ENCODE data around the gene ACCSL.

Gene ACCSL

DNA sequence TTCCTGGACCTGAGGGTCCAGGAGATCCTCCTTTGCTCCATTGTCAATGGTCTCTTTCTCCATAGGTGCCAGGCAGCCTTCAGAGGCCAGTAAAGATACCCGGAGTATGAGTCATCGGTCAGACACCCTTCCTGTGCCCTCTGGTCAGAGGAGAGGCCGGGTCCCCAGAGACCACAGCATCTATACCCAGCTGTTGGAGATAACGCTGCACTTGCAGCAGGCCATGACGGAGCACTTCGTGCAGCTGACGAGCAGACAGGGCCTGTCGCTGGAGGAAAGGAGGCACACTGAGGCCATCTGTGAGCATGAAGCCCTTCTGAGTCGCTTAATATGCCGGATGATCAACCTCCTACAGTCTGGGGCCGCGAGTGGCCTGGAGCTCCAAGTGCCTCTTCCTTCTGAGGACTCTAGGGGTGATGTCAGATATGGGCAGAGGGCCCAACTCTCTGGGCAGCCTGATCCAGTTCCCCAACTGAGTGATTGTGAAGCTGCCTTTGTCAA, at the start of gene ACCSL:
TSS of gene ACCSL (plus strand) at position 51 of the 501 bp plus-strand sequence. CDS start at position 107, 56 bp downstream.
- DNase-seq, result no peak

DNA sequence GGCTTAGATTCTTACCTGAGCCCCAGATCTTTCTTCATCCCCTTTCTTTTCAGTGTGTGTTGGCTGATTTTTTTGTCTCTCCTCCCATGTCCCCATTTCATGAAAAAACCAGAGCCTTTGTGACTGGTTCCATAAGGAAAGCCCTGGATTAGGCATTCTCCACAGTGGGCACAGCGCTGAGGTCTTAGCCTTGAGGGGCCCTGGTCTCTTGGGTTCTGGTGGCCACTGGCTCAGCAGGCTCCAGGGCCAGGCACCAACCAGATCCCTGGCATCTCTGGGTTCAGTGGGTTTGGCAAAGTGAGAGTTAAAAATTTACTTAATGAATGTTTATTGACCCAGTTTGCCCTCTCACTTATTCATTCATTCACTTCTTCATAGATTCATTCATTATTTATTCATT, 49.5 kb upstream of the ACCSL start:
- no peak for DNase-seq

DNA sequence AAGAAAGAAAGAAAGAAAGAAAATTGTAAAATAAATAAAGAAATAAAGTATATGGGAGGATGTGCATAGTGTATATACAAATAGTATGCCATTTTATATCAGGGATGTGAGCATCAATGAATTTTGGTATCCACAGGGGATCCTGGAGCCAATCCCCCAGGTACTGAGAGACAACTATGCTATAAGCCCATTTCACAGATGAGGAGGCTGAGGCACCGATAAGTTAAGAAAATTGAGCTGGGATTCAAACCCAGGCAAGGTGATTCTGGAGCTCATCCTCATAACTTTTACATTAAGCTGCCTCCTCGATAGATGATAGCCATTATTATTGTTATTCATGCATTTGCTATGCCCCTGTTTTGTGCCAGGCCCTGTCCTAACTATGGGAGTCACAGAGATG, 47.0 kb upstream of the ACCSL start:
- no peak for DNase-seq

DNA sequence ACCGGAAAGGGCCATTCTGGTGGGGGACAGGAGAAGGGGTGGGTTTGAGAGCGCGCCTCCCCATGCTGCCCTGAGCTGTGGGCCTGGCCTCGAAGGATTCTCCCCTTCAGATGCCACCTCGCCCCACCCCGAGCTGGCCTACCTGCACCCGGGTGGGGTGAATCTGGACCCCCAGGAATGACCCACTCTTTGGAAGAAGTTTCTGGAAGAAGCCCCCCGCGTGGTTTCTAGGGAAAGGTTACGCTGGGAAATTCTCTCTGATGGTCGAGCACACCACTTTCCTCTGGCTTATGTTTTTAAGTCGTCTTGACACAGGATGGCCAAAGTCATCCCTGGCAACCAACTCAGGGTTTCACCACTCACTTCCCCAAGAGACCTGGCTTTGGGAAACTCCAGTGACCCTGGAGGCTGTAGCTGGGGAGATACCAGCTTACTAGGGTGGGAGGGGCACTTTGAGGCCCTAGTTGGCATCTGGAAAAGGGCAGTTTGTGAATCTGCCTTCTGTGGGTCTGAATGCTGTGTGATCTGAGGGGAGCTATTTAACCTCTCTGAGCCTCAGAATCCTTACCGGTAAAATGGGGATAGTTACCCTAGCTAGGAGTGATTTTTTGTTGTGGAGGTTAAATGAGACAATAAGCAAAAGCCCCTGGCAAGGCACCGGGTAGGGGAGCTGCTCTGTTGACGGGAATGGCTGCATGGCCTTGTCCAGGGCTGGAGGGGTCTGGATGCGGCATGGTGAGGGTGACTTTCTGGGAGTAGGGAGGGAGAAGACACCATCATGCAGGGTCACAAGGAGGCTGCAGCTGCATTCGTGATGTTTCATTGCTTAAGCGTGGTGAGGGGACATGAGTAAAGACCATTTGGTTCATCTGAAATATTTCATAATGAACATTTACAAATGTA, 45.3 kb upstream of the ACCSL start:
- no peak for DNase-seq

DNA sequence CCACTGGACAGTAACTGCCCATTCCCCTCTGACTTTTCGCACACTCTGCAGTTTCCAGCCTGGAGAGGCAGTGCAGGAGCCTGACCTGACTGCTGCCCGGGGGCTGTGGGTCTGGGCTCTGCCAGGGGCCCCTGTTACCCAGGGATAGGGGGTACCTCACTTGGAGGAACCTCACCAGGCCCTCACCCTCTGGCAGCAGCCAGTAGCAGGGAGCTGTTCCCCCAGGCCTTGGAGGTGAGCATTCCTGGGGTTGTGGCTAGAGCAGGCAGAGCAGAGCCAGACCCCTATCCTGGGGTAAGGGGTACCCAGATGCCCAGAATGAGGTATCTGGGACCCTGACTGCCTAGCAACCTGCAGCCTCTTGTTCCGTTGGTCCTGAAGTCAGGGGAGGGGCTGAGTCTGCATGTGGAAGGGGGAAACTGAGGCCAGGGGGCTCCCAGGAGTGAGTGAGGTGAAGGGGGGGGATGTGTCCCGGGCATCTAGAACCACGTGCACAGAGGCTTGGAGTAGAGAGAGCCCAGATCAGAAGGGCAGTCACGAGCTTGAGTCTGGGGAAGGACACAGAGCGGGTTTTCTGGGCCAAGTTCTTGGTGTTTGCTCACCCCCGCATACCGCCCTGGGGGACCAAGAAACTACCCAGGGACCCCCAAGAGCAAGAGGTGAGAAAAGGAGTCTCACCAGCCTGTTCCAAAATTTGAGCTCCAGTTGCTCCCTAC, 43.9 kb upstream of the ACCSL start:
- no peak for DNase-seq

DNA sequence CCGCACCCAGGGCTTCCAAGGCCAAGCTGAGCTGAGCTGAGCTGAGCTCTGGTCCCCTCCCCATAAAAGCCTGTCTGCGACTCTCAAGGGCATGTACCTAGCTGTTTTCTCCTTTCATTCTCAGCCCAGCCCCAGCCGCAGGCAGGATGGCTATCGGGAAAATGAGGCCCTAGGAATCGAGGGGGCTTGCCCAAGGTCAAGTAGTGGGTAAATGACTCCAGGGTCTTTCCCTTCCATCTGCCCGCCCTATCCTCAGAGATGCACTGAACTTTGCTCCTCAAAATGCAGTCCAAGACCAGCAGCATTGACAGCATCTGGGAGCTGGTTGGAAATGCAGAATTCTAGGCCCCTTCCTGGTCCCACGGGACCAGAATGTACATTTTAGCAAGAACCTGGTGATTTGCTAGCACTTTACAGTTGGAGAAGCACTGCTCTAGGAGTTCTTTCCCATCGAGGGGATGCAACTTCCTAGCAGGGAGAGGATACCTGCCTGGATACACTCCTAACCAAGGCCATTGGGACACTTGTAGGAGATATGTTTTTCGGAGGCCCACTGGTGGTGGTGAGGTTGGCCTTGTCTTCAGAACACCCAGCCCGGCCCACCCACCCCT, 43.2 kb upstream of the ACCSL start:
- DNase-seq, result no peak

DNA sequence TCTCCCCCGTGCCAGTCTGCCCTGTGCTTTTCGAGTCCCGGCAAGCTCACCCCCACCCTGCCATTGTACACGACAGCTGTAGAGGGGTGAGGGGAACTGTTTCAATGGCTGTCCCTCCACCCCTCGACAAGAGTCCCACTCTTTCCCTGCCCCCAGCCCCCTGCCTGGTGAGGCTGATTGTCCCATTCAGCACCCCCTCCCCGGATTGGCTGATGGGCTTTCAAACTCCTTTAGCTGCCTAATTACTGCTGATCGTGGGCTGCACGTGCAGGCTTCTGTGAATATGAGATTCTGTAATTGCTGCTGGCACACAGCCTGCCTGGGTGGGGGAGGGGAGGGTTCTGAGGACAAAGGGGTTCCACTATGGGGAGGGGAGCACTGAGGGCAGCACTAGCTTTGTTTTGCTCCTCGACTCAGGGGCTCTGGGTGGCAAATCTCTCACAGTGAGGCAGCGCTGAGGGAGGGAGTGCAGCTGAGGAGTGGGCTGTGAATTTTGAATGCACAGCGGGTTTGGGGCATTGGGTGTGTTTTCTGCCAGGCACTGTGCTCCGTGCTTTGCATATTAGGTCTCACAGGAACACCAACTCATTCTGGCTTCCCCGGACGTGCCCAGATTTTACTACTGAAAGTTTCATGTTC, 42.6 kb upstream of the ACCSL start:
- no peak for DNase-seq

DNA sequence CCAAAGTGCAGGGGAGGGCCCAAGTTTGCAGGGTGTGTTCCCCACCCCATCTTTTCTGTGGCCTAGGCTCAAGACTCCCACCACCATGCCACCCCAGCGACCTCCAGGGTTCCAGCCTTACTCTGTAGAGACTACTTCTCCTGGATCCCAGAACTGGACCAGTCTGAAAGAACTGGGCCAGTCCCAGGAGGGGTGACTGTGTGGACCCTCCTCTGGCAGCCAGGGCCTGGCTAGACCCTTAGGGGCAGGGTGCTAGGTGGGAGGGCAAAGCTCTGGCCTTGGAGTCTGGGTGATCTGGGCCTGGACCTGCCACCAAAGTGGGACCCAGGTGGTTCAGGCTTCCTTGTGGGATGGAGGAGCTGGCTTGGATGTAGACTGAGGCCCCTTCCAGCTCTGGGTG, 41.8 kb upstream of the ACCSL start:
- DNase-seq, result no peak

DNA sequence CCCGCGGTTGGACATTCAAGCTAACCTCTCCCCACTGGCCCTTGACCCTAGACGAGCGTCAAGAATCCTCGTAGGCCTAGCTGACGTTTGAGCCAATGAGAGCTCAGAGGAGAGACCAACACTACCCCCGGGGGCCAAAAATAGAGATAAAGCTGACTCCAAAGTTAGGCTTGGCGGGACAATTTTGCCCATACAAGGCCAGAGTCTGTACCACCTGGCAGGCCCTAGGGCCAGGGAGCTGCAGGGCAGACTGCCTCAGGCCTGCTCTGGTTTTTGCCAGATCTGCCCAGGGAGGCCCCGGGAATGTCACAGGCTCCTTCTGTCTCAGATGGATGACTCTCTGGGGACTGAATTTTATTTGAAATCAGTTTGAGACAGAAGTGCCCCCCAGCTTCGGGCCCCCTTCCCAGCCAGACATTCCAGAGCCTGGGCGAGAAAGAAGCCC, 40.8 kb upstream of the ACCSL start:
- DNase-seq, result no peak

DNA sequence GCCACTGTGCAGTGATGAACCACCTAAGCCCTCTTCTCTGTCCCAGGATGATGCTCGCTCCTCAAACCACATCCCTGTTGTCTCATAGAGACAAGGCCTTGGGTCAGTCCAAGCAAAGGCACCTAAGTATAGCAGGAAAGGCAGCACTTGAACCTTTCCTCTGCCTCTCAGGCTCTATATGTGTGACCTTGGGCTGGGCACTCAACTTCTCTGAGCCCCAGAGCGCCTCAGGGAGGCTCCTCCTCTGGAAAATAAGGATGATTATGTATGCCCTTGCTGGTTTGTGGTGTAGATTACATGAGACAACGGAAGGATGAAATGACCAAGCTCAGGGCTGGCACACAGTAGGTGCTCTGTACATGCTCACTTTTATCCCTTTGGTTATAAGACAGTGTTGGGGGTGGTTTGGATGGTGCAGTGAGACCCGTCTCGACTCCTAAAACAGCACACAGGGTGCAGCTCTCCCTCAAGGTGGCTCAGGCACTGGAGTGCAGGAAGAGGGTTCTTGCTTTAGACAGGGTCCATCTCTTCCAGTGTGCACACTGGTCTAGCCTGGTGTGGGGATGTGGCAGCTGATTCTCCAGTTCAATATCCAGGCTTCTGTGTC, 40.2 kb upstream of the ACCSL start:
- DNase-seq, result no peak

DNA sequence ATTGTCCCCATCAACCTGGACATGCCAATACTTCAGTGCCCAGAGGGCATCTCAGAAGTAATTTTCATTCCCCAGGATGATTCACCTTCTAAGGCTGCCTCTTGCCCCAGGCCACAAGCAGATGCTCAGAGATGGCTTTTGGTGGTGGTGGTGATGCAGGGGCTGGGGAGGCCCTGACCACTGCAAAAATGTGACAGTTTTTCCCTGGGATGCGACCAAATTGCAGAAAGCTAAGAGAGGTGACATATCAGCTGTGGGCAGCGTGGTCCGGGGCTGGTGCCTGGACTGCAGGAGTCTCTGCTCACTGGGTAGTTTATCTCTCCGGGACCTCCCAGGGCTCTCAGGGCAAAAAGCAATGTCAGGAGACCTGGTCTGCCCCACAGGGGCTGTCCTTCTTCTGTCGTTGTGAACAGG, 39.7 kb upstream of the ACCSL start:
- no peak for DNase-seq

DNA sequence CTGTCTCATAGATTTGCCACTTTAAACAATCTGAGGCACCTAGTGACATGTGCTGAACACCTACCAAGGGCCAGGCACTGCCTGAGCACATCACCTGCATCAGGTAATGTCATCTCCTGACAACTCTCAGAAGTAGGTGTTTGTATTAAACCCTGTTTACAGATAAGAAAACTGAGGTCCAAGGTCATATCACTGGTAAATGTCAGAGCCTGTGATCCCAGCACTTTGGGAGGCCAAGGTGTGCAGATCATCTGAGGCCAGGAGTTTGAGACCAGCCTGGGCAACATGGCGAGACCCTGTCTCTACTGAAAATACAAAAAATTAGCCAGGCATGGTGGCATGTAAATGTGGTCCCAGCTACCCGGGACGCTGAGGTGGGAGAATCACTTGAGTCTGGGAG, 39.1 kb upstream of the ACCSL start:
- DNase-seq, result no peak

DNA sequence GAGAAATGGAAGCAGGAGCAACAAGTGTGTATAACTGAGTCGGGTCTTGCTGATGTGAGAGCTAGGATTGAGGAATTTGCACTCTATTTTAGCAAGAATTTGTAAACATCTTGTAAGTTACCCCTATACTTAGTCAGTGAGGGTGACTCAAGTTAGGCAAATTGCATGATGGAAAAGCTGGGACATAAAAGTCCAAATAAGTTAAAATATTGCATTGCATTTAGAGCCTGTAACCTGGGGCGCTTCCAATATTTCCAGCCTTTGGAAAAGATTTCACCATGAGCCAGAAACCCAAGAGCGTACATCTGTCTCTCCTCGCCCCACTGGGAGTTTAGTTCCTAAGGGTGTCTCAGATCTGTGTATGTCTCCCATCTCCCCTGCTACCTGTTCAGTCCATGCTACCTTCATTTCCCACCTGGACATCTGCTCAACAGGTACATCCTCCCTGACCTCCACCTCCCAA, 37.0 kb upstream of the ACCSL start:
- DNase-seq, result no peak

DNA sequence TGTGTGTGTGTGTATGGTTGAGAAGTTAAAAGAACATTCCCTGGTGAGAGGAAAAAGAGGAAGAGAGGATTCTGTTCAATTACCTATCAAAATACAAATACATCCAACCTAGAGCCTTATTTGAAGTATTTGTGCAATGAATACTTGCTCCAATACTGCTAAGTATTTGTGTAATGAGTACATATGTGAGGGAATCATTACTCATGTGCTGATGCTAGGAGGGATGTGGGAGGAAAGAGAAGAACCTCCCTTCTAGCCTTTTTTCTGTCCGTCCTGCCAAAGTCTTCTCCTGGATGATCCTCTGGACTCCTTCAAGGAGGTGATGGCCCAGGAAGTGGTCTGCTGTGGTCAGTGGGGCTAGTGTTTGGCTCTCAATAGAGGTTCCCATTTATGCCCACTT, 36.0 kb upstream of the ACCSL start:
- DNase-seq, result no peak

DNA sequence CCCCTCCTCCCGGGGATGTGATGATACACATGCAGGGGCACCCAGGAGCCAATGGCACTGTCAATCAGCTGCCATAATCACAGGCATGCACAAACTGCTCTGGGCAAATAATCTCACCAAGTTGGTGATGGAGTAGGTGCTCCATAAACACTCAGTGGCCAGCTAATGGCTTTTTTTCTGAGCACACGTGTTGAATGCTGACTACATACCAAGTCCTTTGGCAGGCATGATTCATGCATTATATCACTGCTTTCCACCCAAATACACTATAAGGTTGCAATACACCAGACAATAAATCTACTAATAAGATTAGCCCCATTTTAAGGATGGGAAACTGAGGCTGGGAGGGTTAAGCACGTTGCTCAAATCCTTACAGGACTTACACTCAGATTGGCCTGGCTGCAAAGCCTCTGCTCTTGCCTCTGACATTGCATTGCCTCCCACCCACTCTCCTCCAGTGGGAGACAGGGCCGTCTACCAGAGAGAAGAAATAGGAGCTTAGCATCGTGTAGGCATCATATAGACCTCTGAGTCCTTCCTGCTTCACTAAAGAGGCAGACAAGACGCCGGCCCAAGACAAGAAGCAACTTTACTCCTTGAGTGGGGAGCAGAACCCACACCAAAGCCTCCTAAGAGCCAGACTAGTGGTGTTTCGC, 32.7 kb upstream of the ACCSL start:
- no peak for DNase-seq

DNA sequence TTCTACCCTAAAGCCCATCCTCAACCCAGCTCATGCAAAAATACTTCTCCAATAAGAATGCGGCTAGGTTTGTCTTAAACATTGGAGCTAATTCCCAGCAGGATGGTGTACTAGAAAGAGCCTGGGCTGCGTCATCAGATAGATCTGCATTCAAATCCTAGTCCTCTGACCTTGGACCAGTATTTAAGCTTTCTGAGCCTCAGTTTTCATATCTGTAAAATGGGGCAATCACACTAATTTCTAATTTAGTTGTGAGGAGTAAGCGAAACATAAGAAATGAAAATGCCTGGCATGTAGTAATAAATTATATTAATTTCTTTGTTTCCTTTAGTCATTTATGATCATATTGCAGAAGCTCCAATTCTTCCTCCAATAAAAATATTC, 32.2 kb upstream of the ACCSL start:
- DNase-seq, result no peak

DNA sequence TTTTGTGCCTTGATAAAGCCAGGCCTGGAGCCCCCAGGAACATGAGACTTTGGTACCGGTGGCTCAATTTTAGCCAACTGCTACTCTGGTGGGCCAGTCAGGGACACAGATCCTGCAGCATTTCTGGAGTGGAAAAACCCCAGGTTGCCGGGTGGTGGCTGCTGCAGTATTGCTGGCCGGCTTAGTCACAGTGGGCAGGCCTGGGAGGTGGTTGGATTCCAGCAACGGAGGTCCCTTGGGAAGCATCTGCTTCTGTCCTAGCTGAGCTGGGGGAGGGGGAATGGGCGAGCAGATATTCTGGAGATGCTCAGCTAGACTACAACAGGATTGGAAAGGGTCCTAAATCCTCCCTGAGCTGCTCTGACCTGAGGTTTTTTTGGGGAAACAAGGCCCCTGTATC, 31.6 kb upstream of the ACCSL start:
- no peak for DNase-seq

DNA sequence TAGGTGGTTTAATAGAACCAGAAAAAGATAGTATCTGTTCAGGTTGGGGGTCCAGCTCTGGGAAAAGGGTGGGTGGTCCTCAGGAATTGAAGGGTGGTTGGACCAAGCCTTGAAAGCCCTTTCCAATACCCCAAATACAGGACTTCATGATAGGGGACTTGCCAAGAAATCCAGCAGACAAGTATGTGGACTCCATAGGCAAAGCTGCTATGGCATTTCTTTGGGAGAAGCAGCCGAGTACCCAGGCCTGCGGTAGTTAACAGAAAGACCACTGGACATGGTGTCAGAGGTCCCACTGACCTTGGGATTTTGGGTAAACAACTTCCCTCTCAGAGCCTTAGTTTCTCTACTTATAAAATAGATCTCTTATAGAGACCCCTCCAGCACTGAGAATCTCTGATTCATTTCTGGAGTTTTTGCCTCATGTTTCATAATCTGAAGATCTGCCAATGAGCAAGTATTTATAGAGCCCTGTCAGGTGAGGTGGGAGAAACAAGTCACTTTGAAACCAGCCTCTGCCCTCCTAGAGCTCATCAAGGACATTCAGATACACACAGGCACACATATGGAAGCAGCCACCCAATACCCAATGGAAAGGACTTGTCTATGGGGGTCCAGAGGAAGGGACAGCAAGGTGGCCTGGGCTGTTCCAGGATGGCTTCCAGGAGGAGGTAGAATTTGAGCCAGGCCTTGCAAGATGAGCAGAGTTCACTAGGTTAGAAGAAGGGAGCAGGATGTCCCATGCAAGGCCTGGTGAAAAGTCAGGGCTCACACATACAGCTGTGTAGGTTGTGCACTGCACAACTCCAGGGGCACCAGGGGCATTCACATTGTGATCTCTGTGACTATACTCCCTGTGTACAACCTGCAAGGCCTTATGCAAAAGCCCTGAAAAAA, 31.0 kb upstream of the ACCSL start:
- no peak for DNase-seq

DNA sequence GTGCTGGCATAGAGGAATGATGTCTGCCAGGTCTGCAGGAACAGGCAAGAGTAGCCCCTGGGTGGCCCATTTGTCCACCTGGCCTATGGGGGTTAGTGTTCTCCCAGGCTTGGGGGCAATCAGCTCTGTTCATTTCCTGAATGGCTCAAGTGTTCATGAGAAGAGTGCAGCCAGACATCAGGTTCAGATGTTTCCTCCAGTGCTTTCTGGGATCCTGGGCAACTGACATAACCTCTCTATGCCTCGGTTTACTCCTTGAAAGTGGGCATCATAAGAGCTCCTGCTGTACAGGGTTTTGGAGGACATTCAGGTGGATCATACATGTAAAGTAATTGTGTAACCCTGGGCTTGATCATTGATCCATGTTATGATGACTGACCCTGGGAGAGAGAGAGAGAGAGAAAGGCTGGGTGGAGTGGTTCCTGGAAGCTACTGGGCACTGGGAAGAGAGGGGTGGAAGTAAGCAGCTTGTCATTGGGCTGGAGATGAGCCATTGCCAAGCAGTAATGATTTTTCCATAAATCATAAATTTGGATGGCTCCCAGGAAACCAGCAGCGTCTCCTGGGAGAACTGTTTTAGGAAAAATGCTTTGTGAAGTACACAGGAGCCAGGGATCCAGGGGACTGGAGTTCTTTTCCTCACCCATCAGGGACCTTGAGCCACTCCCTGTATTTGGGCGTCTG, 30.2 kb upstream of the ACCSL start:
- DNase-seq, result no peak

DNA sequence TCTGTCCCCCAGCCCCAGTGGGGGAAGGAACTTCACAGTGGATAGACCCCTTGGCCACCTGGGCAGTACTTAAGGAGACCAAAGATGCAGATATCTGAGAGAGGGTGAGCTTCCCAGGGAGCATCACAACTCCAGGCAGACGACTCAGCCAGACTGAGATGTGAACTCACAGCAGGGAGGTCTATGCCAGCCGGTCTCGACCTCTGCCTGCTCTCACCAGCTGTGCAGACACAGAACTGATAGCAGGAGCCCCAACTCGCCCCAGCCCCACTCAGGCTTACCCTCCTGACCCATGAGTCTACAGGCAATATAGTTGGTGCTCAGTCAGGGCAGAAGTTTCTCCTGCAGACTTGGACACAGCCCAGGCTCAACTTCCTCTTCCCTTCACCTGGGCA, 29.7 kb upstream of the ACCSL start:
- DNase-seq, result no peak

Measured in CD4-positive, alpha-beta T cell treated with Interleukin-4 for 1 hour (primary cell).